ENCODE results near the gene CRACR2B.

The CRACR2B gene

DNA sequence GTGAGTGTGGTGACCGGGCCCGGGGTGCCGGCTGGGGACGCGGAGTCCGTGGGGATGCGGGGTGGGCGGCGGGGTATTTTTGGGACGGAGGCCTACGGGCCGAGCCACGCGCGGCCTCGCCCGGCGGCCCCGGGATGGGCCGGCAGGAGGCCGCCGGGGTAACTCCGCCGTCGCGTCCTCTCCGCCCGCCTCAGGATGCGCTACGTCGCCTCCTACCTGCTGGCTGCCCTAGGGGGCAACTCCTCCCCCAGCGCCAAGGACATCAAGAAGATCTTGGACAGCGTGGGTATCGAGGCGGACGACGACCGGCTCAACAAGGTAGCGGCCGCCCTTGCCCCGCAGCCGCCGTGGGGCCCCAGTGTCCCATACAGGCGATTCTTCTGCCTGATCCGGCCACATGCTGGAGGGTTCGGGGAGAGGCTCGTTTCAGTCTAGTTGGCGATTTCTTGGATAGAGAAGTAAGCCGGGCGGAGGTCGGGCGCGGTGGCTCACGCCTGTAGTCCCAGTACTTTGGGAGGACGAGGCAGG lies 17.6 kb upstream of the CRACR2B start:
- no peak for DNase-seq (ENCODE audit: extremely low read depth in 1 of 2, low read depth in 1 of 2)

- no peak for DNase-seq (ENCODE audit: extremely low read depth in 1 of 2, low read depth in 1 of 2)
These were observed 16.1 kb upstream of the CRACR2B start for GRCh38 chr11:811446-812245.

GRCh38 chr11:812390-812789 lies 15.3 kb upstream of the CRACR2B start:
- no peak for DNase-seq (ENCODE audit: extremely low read depth in 1 of 2, low read depth in 1 of 2)

GRCh38 chr11:813072-813455 lies 14.7 kb upstream of the CRACR2B start:
- DNase-seq (ENCODE audit: extremely low read depth in 1 of 2, low read depth in 1 of 2) = no peak

- DNase-seq (ENCODE audit: extremely low read depth in 1 of 2, low read depth in 1 of 2) = no peak
These were observed 14.1 kb upstream of the CRACR2B start for GRCh38 chr11:813456-814096.

DNA sequence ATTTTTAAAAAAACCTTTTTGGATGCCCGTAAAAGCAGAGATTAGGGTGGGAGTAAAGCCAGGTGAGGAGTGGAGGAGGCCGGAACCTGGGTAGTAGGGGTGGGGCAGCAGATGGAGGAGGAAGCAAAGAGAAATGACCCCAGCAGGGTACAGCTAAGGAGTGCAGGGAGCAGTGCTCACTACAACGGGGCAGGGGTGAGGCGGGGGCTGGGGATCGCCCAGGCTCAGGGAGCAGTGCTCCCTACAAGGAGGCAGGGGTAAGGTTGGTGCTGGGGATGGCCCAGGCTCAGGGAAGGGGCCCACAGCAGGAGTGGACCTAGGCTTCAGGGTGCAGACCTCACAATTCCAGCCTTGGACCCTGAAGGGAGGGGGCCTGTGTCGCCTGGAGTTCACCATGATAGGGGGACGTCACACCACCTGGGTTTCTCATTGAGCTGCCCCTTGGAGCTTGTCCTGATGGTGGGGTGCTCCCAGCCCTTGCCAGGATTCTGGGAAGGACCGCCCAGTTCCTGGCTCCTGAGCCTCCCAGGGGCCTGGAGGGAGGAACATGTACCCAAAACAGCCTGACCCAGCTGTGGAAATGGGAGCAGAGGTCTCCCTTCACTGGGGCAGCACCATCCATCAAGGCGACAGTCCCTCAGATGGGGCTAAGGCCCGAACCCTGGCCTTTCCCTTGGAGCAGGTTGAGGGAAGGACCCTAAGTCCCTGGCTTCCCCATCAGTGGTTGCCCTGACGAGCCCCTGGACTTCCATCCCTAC lies 11.9 kb upstream of the CRACR2B start:
- no peak for DNase-seq (ENCODE audit: extremely low read depth in 1 of 2, low read depth in 1 of 2)

DNA sequence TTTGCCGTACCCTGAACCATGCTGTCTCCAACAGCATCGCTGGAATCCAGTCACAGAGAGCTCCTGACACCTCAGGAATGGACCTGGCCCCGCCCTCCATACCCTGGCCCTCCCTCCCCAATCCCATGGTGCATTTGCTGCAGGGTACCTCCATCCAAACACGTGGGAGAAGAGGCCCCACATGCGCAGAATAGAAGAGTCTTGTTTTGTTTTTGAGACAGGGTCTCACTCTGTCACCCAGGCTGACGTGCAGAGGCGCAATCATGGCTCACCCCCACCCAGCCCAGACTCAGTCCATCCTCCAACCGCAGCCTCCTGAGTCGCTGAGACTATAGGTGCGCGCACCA lies 11.3 kb upstream of the CRACR2B start:
- no peak for DNase-seq (ENCODE audit: extremely low read depth in 1 of 2, low read depth in 1 of 2)

DNA sequence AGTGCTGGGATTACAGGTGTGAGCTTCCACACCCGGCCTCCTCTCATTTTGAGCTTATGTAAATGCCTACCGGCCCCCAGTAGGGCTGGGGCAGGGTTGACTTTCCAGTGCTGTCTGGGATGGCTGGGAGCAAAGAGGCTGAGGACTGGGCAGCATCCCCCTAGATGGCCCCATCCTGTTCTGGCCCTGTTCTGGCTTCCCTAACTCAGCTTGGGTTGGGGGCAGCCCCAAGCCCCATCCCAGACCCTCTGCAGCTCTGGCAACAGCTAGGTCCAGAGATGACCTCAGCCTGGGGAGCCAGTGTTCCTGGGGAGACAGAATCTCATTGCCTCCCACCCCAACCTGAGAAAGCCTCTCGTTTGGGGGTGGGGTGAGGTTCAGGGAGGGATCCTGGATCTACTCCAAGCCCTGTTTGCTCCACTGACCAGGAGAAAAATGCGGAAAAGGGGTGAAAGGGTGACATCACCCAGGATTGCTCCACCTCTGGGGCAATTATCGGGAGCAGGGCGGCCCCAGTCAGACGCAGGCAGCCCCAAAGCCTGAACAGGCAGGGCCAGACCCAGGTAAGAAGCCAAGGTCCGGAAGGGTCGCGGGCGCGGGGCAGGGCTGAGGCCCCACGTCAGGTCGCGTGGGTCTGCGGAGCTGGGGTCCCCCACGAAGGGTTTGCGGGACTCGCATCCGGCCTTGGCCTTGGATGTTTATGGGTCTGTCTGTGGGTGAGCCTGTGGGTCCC lies 9.2 kb upstream of the CRACR2B start, which contains the start of gene PNPLA2:
Gene PNPLA2, plus strand, starts transcription at position 519 of the 733 bp plus-strand sequence. CDS start 805 bp downstream, outside the sequence.
- DNase-seq (ENCODE audit: extremely low read depth in 1 of 2, low read depth in 1 of 2) = no peak

DNA sequence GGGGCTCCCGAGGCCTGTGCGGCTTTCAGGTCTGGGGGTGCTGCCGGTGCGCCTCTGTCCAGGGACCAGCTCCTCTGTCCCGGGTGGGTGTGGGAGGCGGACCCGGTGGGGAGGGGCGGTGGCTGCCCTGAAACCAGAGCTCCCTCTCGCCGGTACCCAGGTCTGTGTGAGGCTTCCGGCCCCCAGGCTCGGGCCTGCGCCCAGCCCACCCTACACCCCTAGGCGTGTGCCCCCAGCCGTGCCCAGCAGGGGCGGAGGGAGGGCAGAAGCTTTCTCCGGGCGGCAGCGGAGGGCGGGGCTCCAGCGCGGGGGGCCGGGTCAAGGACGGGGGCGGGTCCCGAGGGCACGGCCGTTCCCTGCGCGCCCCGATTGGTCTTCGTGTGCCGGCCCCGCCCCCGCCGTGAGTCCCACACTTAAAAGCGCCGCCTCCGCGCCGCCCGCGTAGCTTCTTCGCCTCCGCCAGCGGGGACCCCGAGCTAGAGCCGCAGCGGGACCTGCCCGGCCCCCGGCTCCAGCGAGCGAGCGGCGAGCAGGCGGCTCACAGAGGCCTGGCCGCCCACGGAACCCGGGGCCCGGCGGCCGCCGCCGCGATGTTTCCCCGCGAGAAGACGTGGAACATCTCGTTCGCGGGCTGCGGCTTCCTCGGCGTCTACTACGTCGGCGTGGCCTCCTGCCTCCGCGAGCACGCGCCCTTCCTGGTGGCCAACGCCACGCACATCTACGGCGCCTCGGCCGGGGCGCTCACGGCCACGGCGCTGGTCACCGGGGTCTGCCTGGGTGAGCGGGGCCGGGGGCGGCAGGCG lies 8.4 kb upstream of the CRACR2B start:
- peak; percentile 72 to 93 for DNase-seq (ENCODE audit: extremely low read depth in 1 of 2, low read depth in 1 of 2)

DNA sequence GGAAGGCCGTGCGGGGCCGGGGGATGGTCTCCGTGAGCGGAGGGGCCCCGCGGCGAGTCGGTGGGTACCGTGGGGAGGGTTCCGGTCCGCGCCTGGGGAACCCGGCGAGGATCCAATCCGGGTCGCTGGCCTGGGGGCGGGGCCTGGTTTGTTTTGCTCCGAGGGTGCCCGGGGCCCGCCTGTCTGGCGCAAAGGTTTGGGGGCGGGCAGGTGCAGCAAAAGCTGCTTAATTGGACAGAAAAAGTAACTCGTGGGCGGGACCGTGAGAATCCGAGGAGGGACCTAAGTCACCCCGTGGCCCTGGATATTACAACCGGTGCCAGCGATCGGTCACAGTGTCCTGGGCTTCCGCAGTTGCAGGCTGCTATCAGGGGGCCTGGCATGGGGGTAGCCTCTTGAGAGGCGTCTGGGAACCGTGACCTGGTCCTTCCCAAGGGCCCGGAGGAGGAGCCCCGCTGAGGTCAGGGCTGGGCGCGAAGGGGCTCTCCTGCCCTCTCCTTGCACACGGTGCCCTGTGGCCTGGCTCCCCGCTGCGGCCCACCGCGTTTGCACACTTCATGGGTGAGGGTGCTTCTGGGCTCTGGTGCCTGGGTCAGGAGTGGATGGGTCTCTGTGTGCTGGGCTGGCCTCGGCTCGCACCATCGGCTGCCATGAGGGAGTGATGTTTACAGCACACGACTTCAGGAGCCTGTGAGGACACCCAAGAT lies 7.6 kb upstream of the CRACR2B start:
- peak; percentile 88 to 91 for DNase-seq (ENCODE audit: extremely low read depth in 1 of 2, low read depth in 1 of 2)

- no peak for DNase-seq (ENCODE audit: extremely low read depth in 1 of 2, low read depth in 1 of 2)
These were observed 6.8 kb upstream of the CRACR2B start for GRCh38 chr11:820655-821511.

GRCh38 chr11:821512-822371 lies 6.0 kb upstream of the CRACR2B start:
- DNase-seq (ENCODE audit: extremely low read depth in 1 of 2, low read depth in 1 of 2) = no peak

GRCh38 chr11:823441-824291 lies 4.1 kb upstream of the CRACR2B start:
- DNase-seq (ENCODE audit: extremely low read depth in 1 of 2, low read depth in 1 of 2) = no peak

- DNase-seq (ENCODE audit: extremely low read depth in 1 of 2, low read depth in 1 of 2) = no peak
These were observed 3.3 kb upstream of the CRACR2B start for GRCh38 chr11:824292-824880.

DNA sequence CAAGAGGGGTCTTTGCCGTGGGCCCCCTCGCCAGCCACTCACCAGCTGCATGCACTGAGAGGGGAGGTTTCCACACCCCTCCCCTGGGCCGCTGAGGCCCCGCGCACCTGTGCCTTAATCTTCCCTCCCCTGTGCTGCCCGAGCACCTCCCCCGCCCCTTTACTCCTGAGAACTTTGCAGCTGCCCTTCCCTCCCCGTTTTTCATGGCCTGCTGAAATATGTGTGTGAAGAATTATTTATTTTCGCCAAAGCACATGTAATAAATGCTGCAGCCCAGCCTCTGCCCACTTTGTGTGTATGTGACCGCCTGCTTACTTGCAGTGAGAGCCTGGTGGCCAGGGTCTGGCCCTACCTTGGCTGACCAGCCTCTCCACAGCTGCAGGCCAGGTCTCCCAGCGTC lies 2.8 kb upstream of the CRACR2B start:
- no peak for DNase-seq (ENCODE audit: extremely low read depth in 1 of 2, low read depth in 1 of 2)

Measured in activated CD8-positive, alpha-beta memory T cell treated with anti-CD3 and anti-CD28 coated beads for 1 hour (primary cell).